CD4-positive, alpha-beta memory T cell (primary cell): ENCODE data around the gene CELSR2. TPM values are rescaled to one million over a fixed set of nuclear protein-coding genes. Genes with fewer than 3 reads are reported as not detected.

Experiments
- CTCF ChIA-PET: fragments of 350-600 bp; sonication (Branson Sonifier 250); formaldehyde crosslinking; loops from one replicate; lab custom pipeline; 2021; ENCODE audit warnings: inconsistent platforms; ENCODE audit not compliant: partially characterized antibody; lab: Charles Lee
- POLR2A ChIA-PET: fragments of 350-600 bp; sonication (Branson Sonifier 250); formaldehyde crosslinking; loops from one replicate; lab custom pipeline; 2021; ENCODE audit not compliant: partially characterized antibody; lab: Charles Lee
- DNase-seq, 5 donors: peaks; one replicate each; pipeline versions ENCODE4 v3.0.0 to v3.0.0-alpha.2; 2020 to 2022; ENCODE audit warnings: mixed read lengths in 1 of 5
- H3K27ac ChIP-seq: one replicate; pipeline ENCODE4 v1.7.0; 2013; ENCODE audit warnings: low read depth, low read length
- H3K27me3 ChIP-seq: 2 replicates; pipeline ENCODE4 v1.7.0; 2013; ENCODE audit warnings: mild to moderate bottlenecking, low read length, moderate library complexity; ENCODE audit not compliant: insufficient read depth
- H3K36me3 ChIP-seq: 2 replicates; pipeline ENCODE4 v1.7.0; 2013; ENCODE audit warnings: mild to moderate bottlenecking, low read length, moderate library complexity; ENCODE audit not compliant: insufficient read depth
- H3K4me1 ChIP-seq: 2 replicates; pipeline ENCODE4 v1.7.0; 2013; ENCODE audit warnings: mild to moderate bottlenecking, low read length, moderate library complexity; ENCODE audit not compliant: insufficient read depth
- H3K4me3 ChIP-seq, 2 donors: one replicate each; pipeline ENCODE4 v1.7.0; 2013; ENCODE audit warnings: low read length in 2 of 2, mild to moderate bottlenecking in 1 of 2
- H3K9me3 ChIP-seq, 2 donors: one replicate each; pipeline ENCODE4 v1.7.0; 2013; ENCODE audit warnings: low read length in 2 of 2, control low read depth in 1 of 2; ENCODE audit not compliant: control insufficient read depth in 1 of 2
- H3K27ac Mint-ChIP-seq, 7 donors: one replicate each; pipeline ENCODE4 v1.8.0; 2020 to 2021; ENCODE audit warnings: mixed read lengths in 7 of 7, mild to moderate bottlenecking in 6 of 7, inconsistent platforms in 3 of 7, moderate library complexity in 3 of 7
- H3K27me3 Mint-ChIP-seq, 2 donors: one replicate each; pipeline ENCODE4 v1.8.0; 2020 to 2021; ENCODE audit warnings: mixed read lengths in 2 of 2
- H3K36me3 Mint-ChIP-seq, 2 donors: one replicate each; pipeline ENCODE4 v1.8.0; 2020 to 2021; ENCODE audit warnings: mixed read lengths in 2 of 2, inconsistent platforms in 1 of 2, mild to moderate bottlenecking in 1 of 2
- H3K4me1 Mint-ChIP-seq, 4 donors: one replicate each; pipeline ENCODE4 v1.8.0; 2020 to 2021; ENCODE audit warnings: mixed read lengths in 4 of 4, mild to moderate bottlenecking in 1 of 4
- H3K4me3 Mint-ChIP-seq, 8 donors: one replicate each; pipeline ENCODE4 v1.8.0; 2020 to 2021; ENCODE audit warnings: mixed read lengths in 8 of 8, mild to moderate bottlenecking in 7 of 8, moderate library complexity in 6 of 8, inconsistent platforms in 3 of 8
- H3K9me3 Mint-ChIP-seq, 8 donors: one replicate each; pipeline ENCODE4 v1.8.0; 2020 to 2021; ENCODE audit warnings: mixed read lengths in 8 of 8, mild to moderate bottlenecking in 5 of 8, inconsistent platforms in 3 of 8, moderate library complexity in 1 of 8
- intact Hi-C: fragments of 100-400 bp; cut with micrococcal nuclease; formaldehyde crosslinking; loops from one replicate; pipeline ENCODE4 v1.15.1; 2023
- polyA plus RNA-seq, 2 donors: library from polyadenylated mRNA; unstranded; fragments of 300-500 nt; fragmentation: Illumina TruSeq; gene quantifications; one replicate each; pipeline ENCODE4 v1.2.3, GENCODE V29; 2021
- total RNA-seq, 2 experiments: library from RNA; stranded (reverse); gene quantifications; one replicate each; pipeline ENCODE4 v1.2.3, GENCODE V29; 2021

Gene CELSR2
- total and polyA plus RNA-seq, 4 experiments from 2014 or later = 0.52 to 3.1 (median 2.6) TPM; not detected in 1

- H3K9me3 Mint-ChIP-seq = no peaks in the 10 kb centered on the region
- no peaks in the 10 kb centered on the region for H3K4me1 Mint-ChIP-seq
- no peaks in the 10 kb centered on the region for H3K36me3 ChIP-seq
- no peak overlapping the region for H3K27ac Mint-ChIP-seq
- H3K4me1 ChIP-seq = no peaks in the 10 kb centered on the region
- POLR2A ChIA-PET = no interaction called here
- DNase-seq = no peak
- intact Hi-C loops = no loop called here
- H3K4me3 Mint-ChIP-seq = no peak overlapping the region
- peaks cover 4 to 10% of the 10 kb centered on the region in 2 donors for H3K27me3 Mint-ChIP-seq
- no peaks in the 10 kb centered on the region for H3K9me3 ChIP-seq
- H3K4me3 ChIP-seq = no peak overlapping the region
- H3K27me3 ChIP-seq = no peaks in the 10 kb centered on the region
- CTCF ChIA-PET = no interaction called here
- no peak overlapping the region for H3K27ac ChIP-seq
- H3K36me3 Mint-ChIP-seq = no peaks in the 10 kb centered on the region
Observed at GRCh38 chr1:109290137-109290536, 40.8 kb downstream of the CELSR2 start.

DNA sequence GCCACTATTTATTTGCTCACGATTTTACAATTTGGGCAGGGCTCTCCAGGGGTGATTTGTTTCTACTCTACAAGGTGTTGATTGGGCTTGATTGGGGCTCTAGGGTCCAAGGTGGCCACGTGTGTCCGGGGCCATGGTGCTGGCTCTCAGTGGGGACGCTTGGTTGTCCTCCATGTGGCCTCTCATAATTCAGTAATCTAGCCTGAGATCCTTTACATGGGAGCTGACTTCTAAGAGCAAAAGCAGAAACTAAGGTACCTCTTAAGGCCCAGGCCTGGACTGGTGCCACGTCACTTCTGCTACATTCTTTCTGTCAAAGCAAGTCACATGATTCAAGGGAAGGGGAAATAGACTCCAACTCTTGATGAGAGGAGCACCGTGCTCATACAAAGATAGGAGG lies 41.7 kb downstream of the CELSR2 start:
- ChIA-PET POLR2A (no interaction called here), CTCF (no interaction called here)
- H3K36me3 Mint-ChIP-seq = no peaks in the 10 kb centered on the region
- Histone ChIP-seq H3K4me1 (no peaks in the 10 kb centered on the region), H3K27ac (no peak overlapping the region), H3K27me3 (no peaks in the 10 kb centered on the region), H3K36me3 (no peaks in the 10 kb centered on the region), H3K9me3 (no peaks in the 10 kb centered on the region), H3K4me3 (no peak overlapping the region)
- intact Hi-C loops = no loop called here
- H3K9me3 Mint-ChIP-seq = no peaks in the 10 kb centered on the region
- no peak for DNase-seq
- no peaks in the 10 kb centered on the region for H3K4me1 Mint-ChIP-seq
- no peak overlapping the region for H3K4me3 Mint-ChIP-seq
- peaks cover 4 to 17% of the 10 kb centered on the region in 2 donors for H3K27me3 Mint-ChIP-seq
- H3K27ac Mint-ChIP-seq = no peak overlapping the region

DNA sequence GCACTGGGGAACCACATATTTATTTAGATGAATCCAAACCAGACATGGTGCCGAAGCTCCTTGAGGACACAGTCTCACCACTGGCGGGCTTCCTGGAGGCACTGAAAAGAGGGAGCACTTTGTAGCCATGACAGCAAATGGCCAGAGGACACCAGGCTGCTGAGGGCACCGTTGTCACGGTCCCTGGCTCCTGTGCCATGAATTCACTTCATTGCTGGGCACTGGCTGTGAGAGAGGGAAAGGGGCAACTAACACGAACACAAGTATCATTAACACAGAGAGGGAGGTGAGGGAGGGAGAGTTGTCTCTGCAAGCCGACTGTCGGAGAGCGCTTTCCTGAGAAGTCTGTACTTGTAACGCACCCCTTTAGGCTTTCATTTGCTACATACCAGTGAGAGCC lies 43.0 kb downstream of the CELSR2 start:
- no peaks in the 10 kb centered on the region for H3K27me3 ChIP-seq

DNA sequence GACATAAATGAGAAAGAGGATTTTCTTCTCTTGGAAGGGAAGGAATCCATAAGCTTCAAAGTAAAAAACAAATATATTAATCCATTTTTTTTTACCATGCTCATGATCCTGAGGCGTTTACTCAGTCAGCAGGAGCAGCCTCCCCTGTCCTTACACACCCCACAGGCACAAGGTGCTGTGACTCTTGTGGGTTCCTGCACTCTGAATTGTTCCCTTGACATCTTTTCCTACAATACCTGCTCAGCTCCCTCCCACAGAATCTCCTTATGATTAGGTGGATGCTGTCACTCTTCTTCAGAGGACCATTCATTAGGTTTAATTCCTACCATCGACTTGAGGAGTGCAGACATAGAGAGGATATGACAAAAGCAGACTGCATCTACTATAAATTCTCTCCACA lies 43.7 kb downstream of the CELSR2 start:
- Histone ChIP-seq H3K4me1 (no peaks in the 10 kb centered on the region), H3K4me3 (no peak overlapping the region), H3K9me3 (no peaks in the 10 kb centered on the region), H3K27ac (no peak overlapping the region), H3K36me3 (no peaks in the 10 kb centered on the region), H3K27me3 (no peaks in the 10 kb centered on the region)
- no peak overlapping the region for H3K27ac Mint-ChIP-seq
- intact Hi-C loops = no loop called here
- DNase-seq = no peak
- POLR2A ChIA-PET = no interaction called here
- H3K36me3 Mint-ChIP-seq = no peaks in the 10 kb centered on the region
- H3K4me3 Mint-ChIP-seq = no peak overlapping the region
- H3K27me3 Mint-ChIP-seq = peaks cover 4 to 19% of the 10 kb centered on the region in 2 donors
- no peaks in the 10 kb centered on the region for H3K4me1 Mint-ChIP-seq
- H3K9me3 Mint-ChIP-seq = no peaks in the 10 kb centered on the region
- CTCF ChIA-PET = no interaction called here

More for the DNA sequence above, 43.0 kb downstream of the CELSR2 start:
- no peaks in the 10 kb centered on the region for H3K4me1 ChIP-seq
- no peaks in the 10 kb centered on the region for H3K9me3 Mint-ChIP-seq
- H3K27ac Mint-ChIP-seq = no peak overlapping the region
- ChIA-PET POLR2A (no interaction called here), CTCF (no interaction called here)
- no peaks in the 10 kb centered on the region for H3K9me3 ChIP-seq
- H3K36me3 ChIP-seq = no peaks in the 10 kb centered on the region
- no peaks in the 10 kb centered on the region for H3K4me1 Mint-ChIP-seq
- H3K4me3 Mint-ChIP-seq = no peak overlapping the region
- H3K27ac ChIP-seq = no peak overlapping the region
- intact Hi-C loops = no loop called here
- no peak for DNase-seq
- no peak overlapping the region for H3K4me3 ChIP-seq
- no peaks in the 10 kb centered on the region for H3K36me3 Mint-ChIP-seq
- peaks cover 4 to 19% of the 10 kb centered on the region in 2 donors for H3K27me3 Mint-ChIP-seq

- CTCF ChIA-PET = no interaction called here
- DNase-seq = no peak
- POLR2A ChIA-PET = no interaction called here
Observed at GRCh38 chr1:109294481-109294880, 45.1 kb downstream of the CELSR2 start.

GRCh38 chr1:109295712-109296415 lies 46.5 kb downstream of the CELSR2 start:
- H3K27me3 Mint-ChIP-seq = peaks cover 8 to 31% of the 10 kb centered on the region in 2 donors
- H3K4me1 Mint-ChIP-seq = no peaks in the 10 kb centered on the region
- intact Hi-C loops = no loop called here
- no peak overlapping the region for H3K27ac Mint-ChIP-seq
- H3K9me3 ChIP-seq = no peaks in the 10 kb centered on the region
- no peak overlapping the region for H3K4me3 ChIP-seq
- no peaks in the 10 kb centered on the region for H3K36me3 Mint-ChIP-seq
- no peak for DNase-seq
- H3K4me1 ChIP-seq = no peaks in the 10 kb centered on the region
- CTCF ChIA-PET = interaction anchor here (1.3 to 2.4 kb wide), 2 partner anchors 17 to 19 kb away, joined by 3 to 7 read pairs; no protein-coding TSS in a partner anchor
- H3K4me3 Mint-ChIP-seq = no peak overlapping the region
- POLR2A ChIA-PET = no interaction called here
- no peaks in the 10 kb centered on the region for H3K27me3 ChIP-seq
- no peaks in the 10 kb centered on the region for H3K36me3 ChIP-seq
- H3K27ac ChIP-seq = no peak overlapping the region
- no peaks in the 10 kb centered on the region for H3K9me3 Mint-ChIP-seq

More at GRCh38 chr1:109294481-109294880, 45.1 kb downstream of the CELSR2 start:
- Histone ChIP-seq H3K4me3 (no peak overlapping the region), H3K27ac (no peak overlapping the region), H3K36me3 (no peaks in the 10 kb centered on the region), H3K27me3 (no peaks in the 10 kb centered on the region), H3K9me3 (no peaks in the 10 kb centered on the region), H3K4me1 (no peaks in the 10 kb centered on the region)
- H3K27me3 Mint-ChIP-seq = peaks cover 8 to 28% of the 10 kb centered on the region in 2 donors
- no peak overlapping the region for H3K27ac Mint-ChIP-seq
- H3K4me3 Mint-ChIP-seq = no peak overlapping the region
- H3K36me3 Mint-ChIP-seq = no peaks in the 10 kb centered on the region
- H3K4me1 Mint-ChIP-seq = no peaks in the 10 kb centered on the region
- intact Hi-C loops = no loop called here
- no peaks in the 10 kb centered on the region for H3K9me3 Mint-ChIP-seq

GRCh38 chr1:109296782-109297181 lies 47.4 kb downstream of the CELSR2 start:
- intact Hi-C loops = no loop called here
- Histone ChIP-seq H3K4me3 (no peak overlapping the region), H3K27me3 (no peaks in the 10 kb centered on the region), H3K4me1 (no peaks in the 10 kb centered on the region), H3K36me3 (no peaks in the 10 kb centered on the region), H3K27ac (no peak overlapping the region), H3K9me3 (no peaks in the 10 kb centered on the region)
- Mint-ChIP-seq H3K27ac (no peak overlapping the region), H3K36me3 (no peaks in the 10 kb centered on the region), H3K4me3 (no peak overlapping the region), H3K9me3 (no peaks in the 10 kb centered on the region), H3K27me3 (peaks cover 5 to 30% of the 10 kb centered on the region in 2 donors), H3K4me1 (no peaks in the 10 kb centered on the region)
- POLR2A ChIA-PET = no interaction called here
- CTCF ChIA-PET = interaction anchor here (0.7 to 2.4 kb wide), 3 partner anchors 18 to 31 kb away, joined by 3 to 7 read pairs (median 3); no protein-coding TSS in a partner anchor
- no peak for DNase-seq
